GM12878 (cell line): ENCODE data around the gene FOXK2. TPM values are rescaled to one million over a fixed set of nuclear protein-coding genes. Genes with fewer than 3 reads are reported as not detected.

Source experiments
- ATAC-seq: fragments of 200-7000 bp; cut with Tn5 transposase; 3 replicates; pipeline ENCODE4 v1.9.1; 2020; ENCODE audit warnings: mild to moderate bottlenecking, moderate library complexity
- BruUV-seq: library from RNA; stranded (reverse); fragments of 400-500 nt; replicated peaks from 2 replicates; lab custom pipeline; 2021; lab: Mats Ljungman, UMichigan
- CTCF ChIA-PET: fragments of 300-600 bp; sonication (Branson Sonifier 250); formaldehyde crosslinking; extraction: SDS; loops from one replicate; lab custom pipeline; 2021; ENCODE audit warnings: inconsistent platforms; lab: Yijun Ruan, JAX
- POLR2A ChIA-PET: fragments of 350-600 bp; formaldehyde crosslinking; extraction: SDS; loops from one replicate; lab custom pipeline; 2021; ENCODE audit warnings: inconsistent platforms; lab: Charles Lee
- RAD21 ChIA-PET: fragments of 300-600 bp; sonication (Branson Sonifier 250); formaldehyde crosslinking; loops from one replicate; lab custom pipeline; 2023; ENCODE audit warnings: antibody characterized with exemption; ENCODE audit not compliant: unreplicated experiment; lab: Charles Lee
- SMC1A ChIA-PET: fragments of 300-600 bp; sonication (Branson Sonifier 250); formaldehyde crosslinking; loops from one replicate; lab custom pipeline; 2023; ENCODE audit not compliant: unreplicated experiment, uncharacterized antibody; lab: Charles Lee
- DNase-seq: peaks from one replicate; pipeline ENCODE4 v3.0.0-alpha.2; 2011; ENCODE audit warnings: low read depth, low spot score
- FAIRE-seq: peaks from 3 replicates; lab custom pipeline; 2011; peaks lifted over from hg19 to GRCh38; lab: Jason Lieb, UNC
- H2AFZ ChIP-seq: 2 replicates; pipeline ENCODE4 v1.6.0; 2011; ENCODE audit warnings: low read depth, low read length, control low read depth; ENCODE audit not compliant: control insufficient read depth
- H3K27ac ChIP-seq: 2 replicates; pipeline ENCODE4 v1.5.1; 2011; ENCODE audit warnings: control low read depth; ENCODE audit not compliant: control insufficient read depth, insufficient read depth
- H3K27me3 ChIP-seq, 2 experiments: replicated peaks in 1 of 2; 2 replicates each; pipeline versions ENCODE4 v1.6.0 to v1.6.1; 2011; ENCODE audit warnings: low read length in 1 of 2; ENCODE audit not compliant: control insufficient read depth in 2 of 2, insufficient read depth in 2 of 2
- H3K36me3 ChIP-seq, 2 experiments: 2 replicates each; pipeline ENCODE4 v1.5.1; 2011; ENCODE audit warnings: low read length in 1 of 2; ENCODE audit not compliant: control insufficient read depth in 2 of 2, insufficient read depth in 2 of 2
- H3K4me1 ChIP-seq: 2 replicates; pipeline ENCODE4 v1.6.1; 2011; ENCODE audit warnings: mild to moderate bottlenecking, low read length, moderate library complexity, mixed read lengths; ENCODE audit not compliant: control insufficient read depth, insufficient read depth
- H3K4me2 ChIP-seq: 2 replicates; pipeline ENCODE4 v1.6.0; 2011; ENCODE audit warnings: control low read depth; ENCODE audit not compliant: control insufficient read depth, insufficient read depth
- H3K4me3 ChIP-seq: fragments of 200-600 bp; sonication (generic); 2 replicates; pipeline ENCODE4 v1.5.1; 2016
- H3K79me2 ChIP-seq: 2 replicates; pipeline ENCODE4 v1.6.0; 2011; ENCODE audit warnings: low read length; ENCODE audit not compliant: control insufficient read depth, insufficient read depth
- H3K9ac ChIP-seq: 2 replicates; pipeline ENCODE4 v1.8.0; 2011; ENCODE audit warnings: low read length, control low read depth, mixed read lengths; ENCODE audit not compliant: control insufficient read depth, insufficient read depth
- H3K9me3 ChIP-seq: replicated peaks from 3 replicates; pipeline ENCODE4 v1.5.1; 2011; ENCODE audit warnings: mild to moderate bottlenecking, low read length; ENCODE audit not compliant: control insufficient read depth, insufficient read depth
- H4K20me1 ChIP-seq: 2 replicates; pipeline ENCODE4 v1.6.0; 2011; ENCODE audit not compliant: control insufficient read depth, insufficient read depth
- BCL11A ChIP-seq: IDR thresholded peaks from 2 replicates; pipeline ENCODE4 v1.6.1; 2011; ENCODE audit warnings: low read depth, low read length
- ESRRA ChIP-seq: IDR thresholded peaks from 2 replicates; pipeline ENCODE4 v1.6.1; 2012; ENCODE audit warnings: mild to moderate bottlenecking, low read length, improper control_type of control experiment
- FOXM1 ChIP-seq: IDR thresholded peaks from 2 replicates; pipeline ENCODE4 v1.6.1; 2012; ENCODE audit warnings: low read depth, mild to moderate bottlenecking, inconsistent platforms, low read length, moderate library complexity
- MTA3 ChIP-seq: IDR thresholded peaks from 2 replicates; pipeline ENCODE4 v1.6.1; 2012; ENCODE audit warnings: low read length, inconsistent platforms, borderline replicate concordance
- NR2F1 ChIP-seq: fragments of 450-650 bp; conservative IDR thresholded peaks from 2 replicates; pipeline ENCODE4 v1.6.1; 2017; ENCODE audit warnings: mild to moderate bottlenecking
- PAX5 ChIP-seq: IDR thresholded peaks from 2 replicates; pipeline ENCODE4 v1.6.1; 2011; ENCODE audit warnings: low read depth, low read length, borderline replicate concordance
- POLR2A ChIP-seq: IDR thresholded peaks from 2 replicates; pipeline ENCODE4 v1.6.1; 2011; ENCODE audit warnings: low read depth, mild to moderate bottlenecking, low read length
- RAD51 ChIP-seq: fragments of 450-650 bp; IDR thresholded peaks from 2 replicates; pipeline ENCODE4 v1.6.1; 2016; ENCODE audit warnings: moderate library complexity, mild to moderate bottlenecking, inconsistent platforms
- SREBF2 ChIP-seq: IDR thresholded peaks from 2 replicates; pipeline ENCODE4 v1.6.1; 2012; ENCODE audit warnings: mild to moderate bottlenecking, low read length
- TBL1XR1 ChIP-seq: IDR thresholded peaks from 2 replicates; pipeline ENCODE4 v1.6.1; 2012; ENCODE audit warnings: low read depth, low read length, improper control_type of control experiment
- TCF7 ChIP-seq: IDR thresholded peaks from 2 replicates; pipeline ENCODE4 v1.6.1; 2014; ENCODE audit warnings: antibody characterized with exemption, borderline replicate concordance
- WGBS: methylation state at CpG from one replicate; pipeline ENCODE4 v1.1.6; 2016; ENCODE audit warnings: low lambda C conversion rate; ENCODE audit not compliant: insufficient replicate concordance, insufficient coverage; ENCODE audit errors: missing lambda C conversion rate; 5-methylcytosine and 5-hydroxymethylcytosine counted together
- in situ Hi-C: fragments of 300-500 bp; cut with MboI; formaldehyde crosslinking; loops from 9 replicates; pipeline ENCODE4 v1.14.3; 2018; ENCODE audit warnings: mixed read lengths
- intact Hi-C: fragments of 100-400 bp; cut with micrococcal nuclease; formaldehyde crosslinking; loops from one replicate; pipeline ENCODE4 v1.14.2; 2022; ENCODE audit not compliant: unreplicated experiment
- polyA plus RNA-seq, 11 experiments: library from polyadenylated mRNA; depleted of rRNA in 4 of 11; unstranded in 6 of 11; stranded (reverse) in 5 of 11; fragments of >200 nt; fragmentation: Nextera tagmentation in 4 of 11; fragmentation: Illumina TruSeq in 1 of 11; extraction: Ambion mirVana in 4 of 11; extraction: Trizol in 1 of 11; gene quantifications; 1 replicate in 1 of 11; 2 replicates in 10 of 11; pipeline versions ENCODE4 v1.2.1 to v1.2.3, GENCODE V29; 2011 to 2016; ENCODE audit warnings: inconsistent platforms in 2 of 11, missing spikeins in 2 of 11, low read depth in 1 of 11
- total RNA-seq, 4 experiments: library from RNA; depleted of rRNA in 3 of 4; stranded (reverse); fragments of >200 nt in 3 of 4; fragmentation: Illumina TruSeq in 1 of 4; extraction: Trizol in 1 of 4; gene quantifications; 2 replicates each; pipeline versions ENCODE4 v1.2.1 to v1.2.3, GENCODE V29; 2013 to 2021

The FOXK2 gene
- total and polyA plus RNA-seq, 10 of the 15 experiments (the other 5 are each of a cell fraction or from before 2014, with no cell fraction given) = 2.4 to 56.8 (median 34.4) TPM

DNA sequence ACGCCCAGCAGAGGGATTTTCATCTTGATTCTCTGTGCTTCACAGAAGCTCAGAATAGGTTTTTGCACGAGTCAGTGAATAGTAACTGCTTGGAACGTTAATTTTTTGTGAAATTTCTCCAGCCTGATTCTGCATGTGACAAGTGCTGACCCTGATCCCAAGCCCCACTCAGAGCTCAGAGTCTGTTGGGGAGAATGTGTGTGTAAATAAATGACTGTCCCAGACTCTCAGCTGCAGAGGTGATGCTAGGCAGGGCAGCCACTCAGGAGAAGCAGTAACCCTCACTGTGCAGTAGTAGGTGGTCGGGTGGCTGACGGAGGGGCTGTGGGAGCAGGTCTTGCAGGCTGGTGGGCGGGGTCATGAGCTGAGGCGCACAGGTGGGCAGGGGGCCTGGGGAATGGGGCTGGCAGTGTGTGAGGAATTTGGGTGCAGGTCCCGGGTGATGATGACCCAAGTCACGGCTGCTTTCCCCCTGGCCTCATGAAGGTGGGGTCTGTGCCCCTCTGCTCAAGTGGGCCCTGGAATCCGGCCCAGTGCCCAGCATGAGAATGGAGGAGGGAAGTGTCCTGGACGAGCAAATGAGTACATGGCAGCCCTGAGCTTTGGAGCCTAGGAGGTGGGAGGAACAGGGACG, 16.3 kb upstream of the FOXK2 start:
- BruUV-seq = no TSS peak
- in situ Hi-C loops = no loop called here
- ATAC-seq (no peak), DNase-seq (no peak), FAIRE-seq (no peak)
- peaks cover 18% of the 10 kb centered on the region for H3K4me1 ChIP-seq
- H3K27ac ChIP-seq = no peak overlapping the region
- H3K9me3 ChIP-seq = no peaks in the 10 kb centered on the region; the same call in 2 of the 3 replicates
- no peaks in the 10 kb centered on the region for H4K20me1 ChIP-seq
- H3K36me3 ChIP-seq = no peaks in the 10 kb centered on the region
- H3K79me2 ChIP-seq = no peaks in the 10 kb centered on the region
- 58% methylated on average over 9 of the region's 12 CpGs for WGBS
- CTCF ChIA-PET = interaction anchor here (5.6 kb wide), 1 partner anchor 8 kb away, joined by 26 read pairs; no protein-coding TSS in a partner anchor
- H3K4me2 ChIP-seq = no peak overlapping the region
- H2AFZ ChIP-seq = no peak overlapping the region
- RAD21 ChIA-PET = no interaction called here
- intact Hi-C loops = no loop called here
- SMC1A ChIA-PET = interaction anchor here (1.1 to 1.4 kb wide), 2 partner anchors 18 to 42 kb away, joined by 3 to 4 read pairs; no protein-coding TSS in a partner anchor
- no peak for TF ChIP-seq TCF7
- TF ChIP-seq NR2F1 = no peak
- no peak for TF ChIP-seq PAX5
- no peak for TF ChIP-seq SREBF2
- no peak for TF ChIP-seq FOXM1
- no peak for TF ChIP-seq ESRRA
- no peak for TF ChIP-seq TBL1XR1
- no peak for TF ChIP-seq RAD51
- no peak for TF ChIP-seq MTA3
- no peak for TF ChIP-seq POLR2A
- no peak for TF ChIP-seq BCL11A
- H3K9ac ChIP-seq = no peak overlapping the region
- H3K27me3 ChIP-seq = no peaks in the 10 kb centered on the region
- H3K4me3 ChIP-seq = no peak overlapping the region
- POLR2A ChIA-PET = interaction anchor here (0.8 to 2.5 kb wide), 2 partner anchors 7 to 16 kb away, joined by 4 to 7 read pairs; partner anchors contain the start of gene FOXK2
